ENCODE data around the gene GALNT9.

- TF ChIP-seq CTCF (conservative IDR thresholded peaks at IDR 0.05 in 1 of 2, IDR thresholded peaks at IDR 0.05 in 1 of 2; ENCODE audit: low read depth in 1 of 2, low read length in 2 of 2): no peak
- no peak for TF ChIP-seq EZH2 (IDR thresholded peaks at IDR 0.05; ENCODE audit: low read length, missing control alignments)
These were observed 119.0 kb downstream of the GALNT9 start for GRCh38 chr12:132210223-132211055.
